Dermis blood vessel endothelial cell (primary cell): ENCODE results near the gene SF3B5. TPM values are rescaled to one million over a fixed set of nuclear protein-coding genes. Genes with fewer than 3 reads are reported as not detected.
"Not testable (repeated sequence)": the region's sequence is repeated elsewhere in the genome, so short reads cannot be mapped to it uniquely, and the experiment has no call there.

Source experiments
- DNase-seq: peaks from one replicate; pipeline ENCODE4 v3.0.0; 2010
- total RNA-seq: library from RNA; depleted of rRNA; stranded (reverse); fragments of >200 nt; gene quantifications from 2 replicates; pipeline ENCODE4 v1.2.3, GENCODE V29; 2014

The SF3B5 gene
- total RNA-seq = 69.7 and 124 TPM in 2 replicates

- DNase-seq = peak; percentile 100
These were observed at the start of gene SF3B5 for GRCh38 chr6:144095134-144096002. Gene SF3B5 (minus strand): TSS chr6:144095573. CDS start chr6:144095497, 76 bp downstream.

GRCh38 chr6:144144996-144145395 is 49.6 kb upstream of the SF3B5 start:
- DNase-seq = peak; percentile 53

DNA sequence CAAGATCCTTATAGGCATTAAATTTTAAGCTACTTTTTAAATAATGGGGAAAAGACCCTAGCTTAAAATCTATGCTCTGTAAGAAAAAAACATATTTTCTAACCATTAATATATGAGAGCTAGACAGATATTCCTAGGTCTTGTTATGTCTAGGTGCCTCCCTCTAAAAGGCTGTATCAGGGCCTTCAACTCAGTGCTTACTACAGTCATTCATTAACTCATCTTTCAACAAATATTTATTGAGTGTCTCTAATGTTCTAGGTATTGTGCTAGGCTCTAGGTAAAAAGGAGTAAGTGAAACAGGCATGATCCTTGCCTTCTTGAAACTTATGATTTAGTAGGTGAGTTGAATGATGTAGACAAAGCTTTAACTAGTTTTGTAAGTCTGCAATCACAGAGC is 48.5 kb upstream of the SF3B5 start:
- no peak for DNase-seq

GRCh38 chr6:144143106-144143505 is 47.7 kb upstream of the SF3B5 start:
- DNase-seq = no peak

GRCh38 chr6:144141470-144141869 is 46.1 kb upstream of the SF3B5 start:
- DNase-seq = no peak

DNA sequence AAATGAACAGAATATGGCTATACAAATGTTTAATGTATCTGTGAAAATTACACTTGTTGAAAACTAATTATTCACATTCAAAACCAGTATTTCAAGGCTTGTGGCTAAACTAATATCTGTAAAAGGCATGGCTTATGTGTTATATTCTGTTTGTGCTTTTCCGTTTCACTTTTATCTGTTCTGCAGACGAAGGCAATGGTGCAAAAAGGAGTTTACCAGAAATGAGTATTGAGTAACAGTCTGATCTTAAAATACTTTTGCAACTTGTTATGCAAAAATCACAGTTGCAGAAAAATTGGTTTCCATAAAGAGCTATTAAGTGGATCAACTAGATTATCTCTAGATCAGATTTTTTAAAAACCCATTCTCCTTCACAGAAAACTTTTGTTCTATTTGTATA is 45.5 kb upstream of the SF3B5 start:
- DNase-seq = no peak

DNA sequence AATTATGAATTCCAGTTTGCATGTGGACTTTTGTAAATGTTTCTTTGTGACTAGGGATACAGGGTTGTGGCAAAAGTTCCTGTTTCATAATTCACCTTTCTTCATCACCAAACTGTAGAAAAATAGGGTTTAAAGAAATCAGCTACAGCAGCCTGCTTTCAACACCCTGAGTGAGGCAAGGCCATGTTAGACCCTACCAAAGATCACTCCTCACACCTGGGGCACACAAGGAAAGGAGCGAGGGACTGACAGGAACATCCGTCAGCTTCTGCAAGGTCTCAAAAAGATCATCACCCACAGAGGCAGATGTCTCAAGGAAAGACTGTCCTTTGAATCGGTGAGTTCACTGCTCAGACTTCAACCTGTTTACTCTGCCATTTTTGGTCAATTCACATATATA is 44.4 kb upstream of the SF3B5 start:
- no peak for DNase-seq

- DNase-seq = no peak
These were observed 43.2 kb upstream of the SF3B5 start for GRCh38 chr6:144138542-144138941.

DNA sequence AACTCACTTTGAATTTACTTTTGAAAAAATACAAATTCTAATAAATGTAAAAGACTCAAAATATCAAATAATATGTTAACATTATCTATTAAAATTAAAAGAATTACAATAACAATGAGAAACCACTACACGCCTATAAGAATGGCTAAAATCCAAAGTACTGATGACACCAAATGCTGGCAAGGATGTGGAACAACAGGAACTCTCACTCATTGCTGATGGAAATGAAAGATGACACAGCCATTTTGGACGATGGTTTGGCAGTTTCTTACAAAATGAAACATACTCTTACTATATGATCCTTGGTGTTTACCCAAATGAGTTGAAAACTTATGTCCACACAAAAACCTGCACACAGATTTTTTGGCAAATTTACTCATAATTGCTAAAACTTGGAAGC is 39.4 kb upstream of the SF3B5 start:
- DNase-seq = no peak

- no peak for DNase-seq
These were observed 38.8 kb upstream of the SF3B5 start for GRCh38 chr6:144134176-144134575.

- no peak for DNase-seq
These were observed 38.0 kb upstream of the SF3B5 start for GRCh38 chr6:144133225-144133821.

GRCh38 chr6:144132167-144132690 is 36.9 kb upstream of the SF3B5 start:
- not testable (repeated sequence) for DNase-seq

DNA sequence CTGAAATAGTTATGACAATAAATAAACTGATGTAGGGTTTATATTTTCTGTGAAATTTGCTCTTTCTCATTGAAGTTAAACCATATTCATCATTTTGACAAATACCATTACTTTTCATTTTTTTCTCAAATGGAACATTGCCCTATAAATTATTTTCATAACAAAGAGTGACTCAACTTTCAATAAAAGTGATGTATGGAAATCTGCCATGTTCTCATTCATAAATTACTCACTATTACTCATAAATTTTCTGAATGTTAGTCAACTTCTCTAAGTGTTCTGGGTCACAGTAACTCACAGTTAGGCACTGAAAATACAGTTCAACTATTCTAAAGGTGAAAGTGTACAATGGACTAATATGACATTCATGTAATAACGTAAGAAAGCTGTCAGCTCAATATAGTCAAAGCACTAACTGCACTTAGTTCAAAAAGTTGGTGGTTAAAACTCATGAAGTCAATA is 35.9 kb upstream of the SF3B5 start:
- peak; percentile 64 for DNase-seq

GRCh38 chr6:144129469-144129868 is 34.1 kb upstream of the SF3B5 start:
- no peak for DNase-seq

DNA sequence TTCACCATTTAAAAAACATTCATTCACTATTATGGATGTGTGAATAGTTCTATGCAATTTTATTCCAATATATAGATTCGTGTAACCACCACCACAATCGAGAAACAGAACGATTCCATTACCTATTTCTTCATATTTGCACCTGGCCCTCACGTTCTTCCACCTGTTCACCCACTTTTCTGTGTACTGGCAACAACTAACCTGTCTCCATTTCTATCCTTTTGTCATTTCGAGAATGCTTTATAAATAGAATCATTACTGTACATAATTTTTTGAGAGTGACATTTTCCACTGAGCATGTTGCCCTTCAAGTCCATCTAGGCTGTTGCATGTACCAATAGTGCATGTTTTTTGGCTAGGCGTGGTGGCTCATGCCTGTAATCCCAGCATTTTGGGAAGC is 31.7 kb upstream of the SF3B5 start:
- no peak for DNase-seq

DNA sequence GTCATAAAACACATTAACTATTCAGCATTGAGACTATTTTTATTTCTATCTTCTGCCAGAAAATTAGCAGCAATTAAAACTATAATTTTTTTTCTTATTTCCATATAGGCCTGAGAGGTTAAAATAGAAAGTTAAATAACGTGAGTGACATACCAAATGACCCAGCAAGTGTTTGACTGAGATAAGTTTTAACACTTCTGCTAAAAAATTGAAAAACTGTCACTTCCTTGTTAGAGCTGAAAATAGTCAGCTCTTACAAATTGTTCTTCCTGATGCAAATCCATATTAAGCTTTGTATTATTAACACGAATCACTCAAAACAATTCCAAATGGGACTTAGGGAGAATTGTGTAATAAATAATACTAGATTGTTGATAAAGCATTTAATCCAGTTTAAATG is 28.5 kb upstream of the SF3B5 start:
- DNase-seq = no peak

- DNase-seq = no peak
These were observed 28.0 kb upstream of the SF3B5 start for GRCh38 chr6:144123421-144123820.

- no peak for DNase-seq
These were observed 27.5 kb upstream of the SF3B5 start for GRCh38 chr6:144122861-144123260.

DNA sequence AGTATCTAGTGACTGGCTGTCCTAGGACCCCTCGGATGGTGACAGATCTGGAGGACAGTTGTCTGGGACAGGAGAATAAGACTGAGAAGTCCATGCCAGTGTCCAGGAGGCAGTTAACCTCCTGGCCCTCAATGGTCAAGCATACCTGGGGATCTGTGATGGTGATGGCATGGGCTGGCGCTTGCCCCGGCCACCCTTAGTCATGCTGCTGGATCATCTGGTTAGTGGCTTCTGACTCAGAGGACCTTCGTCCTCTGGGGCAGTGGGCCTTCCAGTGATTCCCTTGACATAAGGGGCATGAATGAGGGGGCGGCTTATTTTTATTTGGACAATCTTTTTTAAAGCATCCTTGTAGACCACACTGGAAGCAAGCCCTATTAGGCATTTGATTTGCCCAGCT is 24.0 kb upstream of the SF3B5 start:
- DNase-seq = no peak

DNA sequence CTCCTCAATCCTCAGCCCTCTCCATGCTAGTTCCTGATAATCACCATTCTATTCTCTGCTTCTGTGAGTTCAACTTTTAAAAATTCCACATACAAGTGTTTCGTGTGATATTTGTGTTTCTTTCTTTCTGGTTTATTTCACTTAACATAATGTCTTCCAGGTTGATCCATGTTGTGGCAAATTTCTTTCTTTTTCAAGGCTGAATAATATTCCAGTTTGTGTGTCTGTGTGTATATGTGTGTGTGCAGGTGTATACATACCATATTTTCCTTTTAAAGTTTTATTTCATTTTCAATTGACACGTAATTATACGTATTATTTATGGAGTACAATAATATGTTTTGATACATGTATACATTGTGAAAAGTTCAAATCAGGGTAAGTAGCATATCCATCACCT is 19.8 kb upstream of the SF3B5 start:
- no peak for DNase-seq

- no peak for DNase-seq
These were observed 18.0 kb upstream of the SF3B5 start for GRCh38 chr6:144113366-144113765.

- DNase-seq = no peak
These were observed 14.8 kb upstream of the SF3B5 start for GRCh38 chr6:144110210-144110609.

DNA sequence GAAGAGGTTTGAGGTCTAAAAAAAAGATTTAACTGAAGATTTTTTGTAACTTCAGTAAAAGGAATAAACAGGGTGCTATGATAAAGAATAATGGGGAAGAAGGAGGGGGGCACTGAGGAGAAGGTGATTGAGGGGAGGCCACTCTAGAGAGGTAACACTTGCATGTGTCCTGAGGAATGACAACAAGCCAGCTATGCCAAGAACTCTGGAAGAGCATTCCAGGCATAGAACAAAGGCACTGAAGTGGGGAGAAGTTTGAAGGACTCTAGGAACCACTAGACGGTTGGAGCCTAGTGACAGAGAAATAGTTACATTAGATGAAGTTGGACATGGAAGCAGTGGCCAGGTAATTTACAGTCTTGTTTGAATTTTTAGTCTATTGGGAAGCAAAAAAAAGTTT is 10.8 kb upstream of the SF3B5 start:
- DNase-seq = no peak

GRCh38 chr6:144104898-144105487 is 9.6 kb upstream of the SF3B5 start:
- DNase-seq = peak; percentile 90
